GM21360 (cell line): ENCODE measurements around the gene TBC1D5.

ENCODE experiments used
- ATAC-seq: cut with Tn5 transposase; IDR thresholded peaks from one replicate; pipeline ENCODE4 v1.9.1; 2021; ENCODE audit warnings: mild to moderate bottlenecking, moderate library complexity; ENCODE audit not compliant: unreplicated experiment

Gene TBC1D5

DNA sequence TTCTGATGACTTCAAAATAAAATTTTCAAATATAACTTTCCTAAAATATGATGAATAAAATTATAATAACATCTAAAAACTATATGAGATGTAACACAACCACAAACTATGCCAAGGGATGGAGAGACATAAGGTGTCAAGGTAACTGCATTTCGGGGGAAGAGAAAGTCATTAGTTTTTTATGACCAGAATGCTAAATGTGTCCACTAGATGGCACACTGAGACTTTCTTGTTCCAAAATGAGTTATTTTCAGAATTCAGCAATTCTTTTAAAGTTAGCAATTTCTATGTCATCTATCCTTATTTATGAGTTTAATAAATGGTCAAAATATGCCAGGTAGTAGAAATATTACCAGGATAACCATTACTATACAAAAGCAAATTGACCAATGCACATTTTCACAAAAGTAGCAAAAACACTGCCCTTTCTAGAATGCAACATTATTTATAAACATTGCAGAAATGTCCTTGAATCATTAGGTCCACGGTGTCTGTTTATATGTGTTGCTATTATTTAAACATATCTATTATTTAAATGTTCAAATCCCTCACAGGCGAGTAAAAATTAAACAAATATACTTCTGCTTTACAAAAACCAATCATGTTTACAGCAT lies 483.5 kb downstream of the TBC1D5 start:
- no peak for ATAC-seq

DNA sequence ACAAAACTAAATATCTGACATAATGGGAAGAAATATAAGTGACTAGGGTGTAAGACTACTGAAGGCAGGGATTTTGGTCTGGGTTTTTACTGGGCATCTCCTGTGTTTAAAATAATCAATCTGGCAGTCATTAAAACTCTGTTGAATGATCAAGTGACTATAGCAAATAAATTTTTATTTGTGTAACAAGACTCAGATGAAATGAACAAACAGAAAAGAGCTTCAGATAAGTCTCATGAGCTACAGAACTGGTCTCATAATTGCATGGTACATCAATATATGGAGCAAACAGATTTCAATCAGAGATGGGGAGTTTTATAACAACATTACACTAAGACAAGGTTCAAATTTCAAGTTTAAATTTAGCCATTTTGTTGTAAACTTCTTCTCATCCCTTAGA lies 485.2 kb downstream of the TBC1D5 start:
- no peak for ATAC-seq

DNA sequence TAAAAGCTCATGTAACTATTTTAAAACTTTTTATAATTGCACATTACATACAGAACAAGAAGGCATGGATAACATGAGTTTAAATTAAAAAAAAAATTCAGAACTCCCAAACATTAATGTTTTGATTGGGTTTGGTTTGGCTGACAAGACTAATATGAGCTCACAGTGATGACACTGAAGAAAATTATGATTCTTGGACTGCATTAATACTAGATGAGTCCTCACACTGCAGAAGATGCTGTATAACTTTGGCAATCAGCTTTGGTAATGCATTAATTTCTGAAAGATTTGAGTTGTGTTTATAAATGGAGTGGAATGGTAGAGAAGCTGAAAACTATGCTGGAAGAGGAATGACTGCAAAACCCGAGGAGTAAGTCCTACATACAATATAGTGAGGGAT lies 498.8 kb downstream of the TBC1D5 start:
- ATAC-seq: no peak

DNA sequence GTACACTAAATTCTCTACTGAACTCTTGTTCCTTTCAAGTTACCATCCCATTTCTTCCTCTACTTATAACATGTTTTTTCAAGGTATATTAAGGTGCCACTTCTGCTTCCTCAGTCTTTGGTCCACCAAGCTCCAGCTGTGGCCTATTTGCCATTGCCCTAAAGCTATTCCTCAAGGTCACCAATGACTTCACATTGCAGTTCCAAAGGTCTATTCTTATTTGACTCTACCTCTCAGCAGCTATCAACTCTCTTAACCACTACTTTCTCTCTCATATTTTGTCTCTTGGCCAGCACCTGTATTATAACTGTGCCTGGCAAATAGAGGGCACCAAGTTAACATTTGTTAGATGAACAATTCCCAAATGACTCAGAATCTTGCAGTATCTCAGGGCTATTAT lies 503.0 kb downstream of the TBC1D5 start:
- no peak for ATAC-seq

DNA sequence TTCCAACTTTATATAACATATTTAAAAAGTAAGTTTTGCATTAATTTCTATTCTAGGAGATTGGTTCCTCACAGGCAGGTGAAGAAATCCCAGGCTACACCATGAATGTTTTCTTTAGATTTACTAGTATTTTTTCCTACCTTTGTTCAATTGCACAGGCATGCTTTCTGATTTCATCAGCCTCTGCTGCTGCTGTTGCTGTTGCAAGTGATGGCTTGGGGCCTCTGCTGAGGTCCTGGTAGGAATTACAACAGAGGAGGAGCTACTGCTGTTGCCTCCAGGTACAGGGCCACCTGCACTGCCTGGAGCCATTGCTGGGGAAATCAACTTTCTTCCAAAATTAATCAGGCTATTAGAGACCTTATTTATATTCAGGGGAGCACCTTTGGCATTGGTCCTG lies 504.4 kb downstream of the TBC1D5 start:
- ATAC-seq: no peak

DNA sequence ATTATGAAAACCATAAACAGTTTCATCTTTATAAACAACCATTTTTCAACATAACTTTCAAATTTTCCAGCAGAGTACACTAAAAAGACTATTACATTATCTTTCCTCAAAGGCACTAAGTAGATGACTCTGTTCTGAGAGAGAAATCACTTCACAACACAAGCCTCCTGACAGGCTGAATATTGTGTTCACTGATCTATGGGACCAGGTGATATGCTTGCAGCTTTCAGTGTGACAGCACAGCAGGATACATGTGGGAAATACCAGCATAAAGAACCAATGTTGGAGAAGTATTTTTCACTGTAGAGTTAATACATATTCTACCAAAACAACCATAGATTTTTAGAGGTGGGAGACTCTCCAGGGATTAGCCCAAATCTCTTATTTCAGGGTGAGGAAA lies 507.1 kb downstream of the TBC1D5 start:
- no peak for ATAC-seq

DNA sequence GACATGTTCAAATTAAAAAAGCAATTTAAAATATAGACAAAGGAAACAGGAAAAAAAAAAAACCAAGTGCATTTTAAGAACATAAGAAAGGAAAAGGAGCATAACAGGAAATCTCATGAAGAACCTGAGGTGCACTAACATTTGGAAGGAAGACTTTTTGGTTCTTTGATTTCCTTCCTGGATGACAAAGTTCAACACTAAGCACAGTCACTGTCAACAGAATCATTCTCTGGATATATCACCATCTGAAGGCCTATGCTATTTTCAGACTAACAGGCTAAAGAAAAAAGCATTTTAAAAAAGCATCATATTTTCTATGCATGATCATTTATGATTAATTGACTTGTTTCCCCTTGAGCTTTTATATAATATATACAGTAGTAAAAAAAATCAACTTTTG lies 508.0 kb downstream of the TBC1D5 start:
- no peak for ATAC-seq

DNA sequence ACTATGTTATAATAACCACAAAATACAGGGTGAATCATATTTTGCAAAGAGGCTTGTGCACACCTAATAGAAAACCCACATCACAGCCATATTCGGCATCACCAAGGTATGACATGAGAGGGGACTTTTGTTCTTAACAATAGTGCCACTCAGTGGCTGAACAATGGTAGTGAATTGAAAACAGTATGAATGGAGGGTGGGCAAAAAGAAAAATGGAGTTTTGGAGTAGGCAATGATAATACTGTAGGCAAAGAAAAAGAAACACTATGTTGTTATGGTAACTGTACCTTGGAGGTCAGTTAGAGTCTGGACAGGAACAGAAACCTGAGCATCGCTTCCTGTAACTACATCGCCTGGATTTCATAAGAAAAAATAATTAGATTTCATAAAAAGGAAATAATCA lies 509.0 kb downstream of the TBC1D5 start:
- ATAC-seq: peak; percentile 85

DNA sequence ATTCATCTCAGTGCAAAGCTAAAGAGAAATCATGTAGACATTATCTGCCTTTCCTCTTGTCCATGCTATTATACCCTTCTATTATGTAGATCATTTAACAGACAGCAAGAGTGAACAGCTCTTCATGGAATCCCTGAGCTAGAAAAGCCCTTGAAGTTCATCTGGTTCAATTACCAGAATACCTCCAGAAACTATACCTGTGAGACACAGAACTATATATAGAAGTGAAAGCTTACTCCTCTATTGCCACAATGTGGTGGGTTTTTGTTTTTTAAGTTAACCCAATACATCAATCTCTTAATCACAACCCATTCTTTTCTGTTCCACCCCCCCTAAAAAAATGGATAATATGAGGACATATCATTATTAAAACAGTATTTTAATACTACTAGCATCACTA lies 510.0 kb downstream of the TBC1D5 start:
- no peak for ATAC-seq

DNA sequence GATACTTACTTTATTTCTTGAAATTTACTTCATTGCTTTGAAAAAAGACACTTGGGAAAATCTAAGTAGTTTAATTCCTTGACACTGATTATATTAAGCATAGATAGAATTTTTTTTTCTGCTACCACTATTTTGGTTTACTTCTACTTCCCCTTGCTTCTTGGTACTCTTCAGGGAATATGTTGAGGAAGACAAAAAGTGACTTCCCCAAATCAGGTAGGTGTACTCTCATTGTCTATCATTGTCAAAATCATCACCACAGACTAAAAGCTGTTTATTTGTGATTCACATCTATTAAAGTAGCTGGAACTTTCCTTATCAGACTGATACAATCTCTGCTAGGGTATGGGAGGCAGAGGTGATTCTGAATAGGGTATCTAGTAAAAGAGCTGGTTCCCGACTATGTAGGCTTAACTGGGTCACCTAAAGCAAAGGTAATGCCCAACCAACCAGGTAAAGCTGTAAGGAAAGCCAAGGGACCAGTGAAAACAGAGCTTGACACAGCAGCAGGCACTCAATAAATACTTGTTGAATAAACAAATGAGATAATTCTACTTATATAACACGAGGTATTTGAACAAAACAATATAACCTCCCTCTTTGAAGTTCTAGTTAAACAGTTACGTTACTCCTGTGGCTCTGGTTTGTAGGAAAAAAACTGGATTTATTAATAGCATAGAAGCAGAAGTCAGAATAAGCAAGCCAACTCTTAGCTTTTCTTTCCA lies 510.7 kb downstream of the TBC1D5 start:
- ATAC-seq: no peak

DNA sequence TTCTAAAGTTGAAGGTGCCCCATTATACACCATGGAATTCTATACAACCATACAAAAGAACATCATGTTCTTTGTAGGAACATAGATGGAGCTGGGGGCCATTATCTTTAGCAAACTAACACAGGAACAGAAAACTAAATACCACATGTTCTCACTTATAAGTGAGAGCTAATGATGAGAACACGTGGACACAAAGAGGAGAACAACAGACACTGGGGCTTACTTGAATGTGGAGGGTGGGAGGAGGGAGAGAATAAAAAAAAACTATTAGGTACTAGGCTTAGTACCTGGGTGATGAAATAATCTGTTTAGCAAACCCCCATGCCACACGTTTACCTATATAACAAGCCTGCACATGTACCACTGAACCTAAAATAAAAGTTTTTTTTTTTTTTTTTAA lies 515.0 kb downstream of the TBC1D5 start:
- ATAC-seq: no peak

DNA sequence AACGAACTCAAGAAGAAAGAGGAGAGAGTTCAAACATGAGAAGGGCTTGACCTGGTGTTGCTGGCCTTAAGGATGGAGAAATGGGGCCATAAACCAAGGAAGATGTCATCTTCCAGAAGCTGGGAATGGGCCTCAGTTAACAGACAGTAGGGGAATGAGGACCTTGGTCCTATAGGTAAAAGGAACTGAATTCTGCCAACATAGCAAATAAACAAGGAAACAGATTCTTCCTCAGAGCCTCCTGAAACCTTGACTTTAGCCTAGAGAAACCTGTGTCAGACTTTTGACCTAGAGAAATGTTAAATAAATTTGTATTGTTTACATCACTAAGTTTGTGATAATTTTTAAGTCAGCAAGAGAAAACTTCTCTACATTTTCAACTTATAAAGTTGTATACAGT lies 520.9 kb downstream of the TBC1D5 start:
- no peak for ATAC-seq

DNA sequence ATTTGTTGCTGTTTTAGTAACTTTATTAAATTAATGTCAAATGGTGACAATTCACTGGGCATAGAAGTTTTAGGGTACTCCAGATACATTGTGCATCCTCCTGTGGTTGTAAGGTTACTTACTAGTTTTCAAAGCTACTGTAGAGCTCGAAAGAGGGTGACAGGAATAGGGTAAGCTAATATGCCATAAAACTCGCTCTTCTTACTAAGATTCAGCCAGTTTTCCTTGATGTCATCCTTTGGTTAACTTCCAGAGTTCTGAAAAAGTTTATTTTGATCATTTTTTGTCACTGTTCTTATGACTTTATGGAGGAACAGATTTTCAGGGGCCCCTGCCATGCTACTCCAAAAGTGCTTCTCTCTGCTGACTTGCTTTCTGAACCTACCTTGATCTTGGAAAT lies 522.8 kb downstream of the TBC1D5 start:
- no peak for ATAC-seq

DNA sequence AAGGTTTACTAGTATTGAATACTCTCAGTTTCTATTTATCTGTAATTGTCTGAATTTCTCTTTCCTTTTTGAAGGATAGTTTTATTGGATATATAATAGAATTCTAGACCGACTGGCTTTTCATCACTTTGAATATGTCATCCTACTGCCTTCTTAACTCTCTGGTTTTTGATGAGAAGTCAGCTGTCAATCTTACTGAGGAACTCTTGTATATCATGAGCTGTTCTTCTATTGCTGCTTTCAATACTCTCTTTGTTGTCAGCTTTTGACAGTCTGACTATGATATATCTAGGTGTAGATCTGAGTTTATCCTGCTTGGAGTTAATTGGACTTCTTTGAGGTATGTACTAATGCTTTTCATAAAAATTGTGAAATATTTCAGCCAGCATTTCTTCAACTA lies 523.8 kb downstream of the TBC1D5 start:
- no peak for ATAC-seq

DNA sequence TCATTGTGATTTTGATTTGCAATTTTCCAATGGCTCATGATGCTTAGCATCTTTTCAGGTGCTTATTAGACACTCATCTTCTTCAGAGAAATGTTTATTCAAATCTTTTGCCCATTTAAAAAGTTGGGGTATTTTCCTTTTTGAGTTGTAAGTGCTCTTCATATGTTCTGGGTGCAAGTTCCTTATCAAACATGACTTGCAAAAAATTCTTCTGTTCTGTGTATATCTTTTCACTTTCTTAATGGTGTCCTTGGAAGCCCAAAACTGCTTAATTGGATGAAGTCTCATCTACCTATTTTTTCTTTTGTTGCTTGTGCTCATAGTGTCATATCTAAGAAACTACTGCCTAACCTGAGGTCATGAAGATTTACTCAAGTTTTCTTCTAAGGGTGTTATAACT lies 524.8 kb downstream of the TBC1D5 start:
- ATAC-seq: no peak

DNA sequence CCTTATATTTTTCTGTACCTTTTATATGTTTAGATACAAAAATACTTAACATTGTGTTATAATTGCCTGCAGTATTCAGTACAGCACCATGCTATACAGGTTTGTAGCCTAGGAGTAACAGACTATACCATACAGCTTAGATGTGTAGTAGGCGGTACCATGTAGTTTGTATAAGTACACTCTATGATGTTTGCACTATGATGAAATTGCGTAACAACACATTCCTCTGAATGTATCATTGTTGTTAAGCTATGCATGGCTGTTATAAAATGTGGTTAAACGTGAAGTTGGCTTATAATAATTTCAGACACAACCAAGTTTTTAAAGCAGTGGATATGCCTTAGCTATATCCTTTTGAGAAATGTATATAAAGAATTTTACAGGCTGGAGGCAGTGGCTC lies 529.3 kb downstream of the TBC1D5 start:
- no peak for ATAC-seq

DNA sequence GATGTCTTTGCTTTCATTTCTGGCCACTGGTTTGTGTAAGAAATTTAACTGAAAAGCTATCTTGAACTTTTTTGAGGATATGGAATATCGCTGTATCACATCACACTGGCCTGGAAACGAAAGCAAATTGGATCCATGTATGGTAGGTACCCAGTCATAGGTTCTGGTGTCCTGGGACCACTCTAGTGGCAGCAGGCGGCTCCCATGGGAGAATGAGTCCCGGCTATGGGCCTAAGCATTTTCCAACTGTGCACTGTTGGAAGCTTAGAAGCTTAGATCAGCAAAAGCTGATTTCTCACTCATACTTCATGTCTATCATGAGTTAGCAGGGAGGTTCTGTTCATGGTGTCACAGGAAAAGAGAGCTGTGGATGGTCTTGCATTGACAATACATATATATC lies 534.5 kb downstream of the TBC1D5 start:
- no peak for ATAC-seq

DNA sequence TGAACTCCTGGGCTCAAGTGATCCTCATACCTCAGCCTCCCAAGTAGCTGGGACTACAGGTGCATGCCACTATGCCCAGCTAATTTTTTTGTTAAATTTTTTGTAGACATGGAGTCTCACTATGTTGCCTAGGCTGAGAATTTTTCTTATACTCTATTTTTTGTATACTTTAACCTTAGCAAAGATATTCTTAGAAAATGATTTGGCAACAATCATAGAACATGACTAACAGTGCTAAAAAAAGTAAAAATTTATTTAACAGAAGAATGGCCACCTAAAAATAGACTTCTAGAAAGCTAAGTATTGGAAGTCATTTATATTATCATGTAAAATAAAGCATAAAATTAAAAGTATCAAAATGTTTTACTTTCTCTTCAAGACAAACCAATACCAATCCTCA lies 535.4 kb downstream of the TBC1D5 start:
- ATAC-seq: no peak

DNA sequence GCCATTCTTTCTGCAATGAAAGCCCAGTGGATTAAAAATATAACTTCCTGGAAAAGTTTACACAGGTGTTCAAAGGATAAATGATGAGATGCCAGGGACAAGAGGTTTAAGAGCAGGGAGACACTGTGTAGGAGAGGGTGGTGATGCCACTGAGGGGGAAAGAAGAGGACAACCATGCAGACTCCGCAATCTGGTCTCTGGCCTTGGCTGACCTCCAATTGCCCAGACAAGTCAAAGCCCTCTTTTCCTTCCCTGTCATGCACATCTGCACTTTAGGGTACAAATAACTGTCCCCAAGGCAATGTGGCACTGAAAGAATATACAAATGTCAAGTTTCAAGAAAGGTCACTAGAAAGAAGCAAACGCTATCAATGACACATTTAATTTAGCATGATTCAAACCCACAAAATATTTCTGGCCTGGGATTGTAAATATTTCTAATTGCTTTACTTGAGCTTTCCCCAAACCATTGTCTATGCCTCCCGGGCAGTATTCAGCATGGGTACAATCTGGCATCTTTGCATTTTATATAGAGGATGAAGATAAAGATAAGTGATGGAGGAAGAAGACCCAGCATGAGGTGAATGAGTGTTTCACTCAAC lies 538.3 kb downstream of the TBC1D5 start:
- ATAC-seq: no peak

DNA sequence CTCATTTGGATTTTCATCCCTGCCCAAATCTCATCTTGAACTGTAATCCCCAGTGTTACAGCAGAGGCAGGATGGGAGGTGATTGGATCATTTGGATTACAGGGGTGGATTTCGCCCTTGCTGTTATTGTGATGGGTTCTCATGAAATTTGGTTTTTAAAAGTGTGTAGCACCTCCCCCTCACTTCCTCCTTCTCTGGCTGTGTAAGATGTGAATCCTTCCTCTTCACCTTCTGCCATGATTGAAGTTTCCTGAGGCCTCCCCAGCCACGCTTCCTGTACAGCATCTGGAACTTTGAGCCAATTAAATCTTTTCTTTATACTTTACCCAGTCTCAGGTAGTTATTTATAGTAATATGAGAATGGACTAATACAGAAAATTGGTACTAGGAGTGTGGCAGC lies 540.9 kb downstream of the TBC1D5 start:
- no peak for ATAC-seq

DNA sequence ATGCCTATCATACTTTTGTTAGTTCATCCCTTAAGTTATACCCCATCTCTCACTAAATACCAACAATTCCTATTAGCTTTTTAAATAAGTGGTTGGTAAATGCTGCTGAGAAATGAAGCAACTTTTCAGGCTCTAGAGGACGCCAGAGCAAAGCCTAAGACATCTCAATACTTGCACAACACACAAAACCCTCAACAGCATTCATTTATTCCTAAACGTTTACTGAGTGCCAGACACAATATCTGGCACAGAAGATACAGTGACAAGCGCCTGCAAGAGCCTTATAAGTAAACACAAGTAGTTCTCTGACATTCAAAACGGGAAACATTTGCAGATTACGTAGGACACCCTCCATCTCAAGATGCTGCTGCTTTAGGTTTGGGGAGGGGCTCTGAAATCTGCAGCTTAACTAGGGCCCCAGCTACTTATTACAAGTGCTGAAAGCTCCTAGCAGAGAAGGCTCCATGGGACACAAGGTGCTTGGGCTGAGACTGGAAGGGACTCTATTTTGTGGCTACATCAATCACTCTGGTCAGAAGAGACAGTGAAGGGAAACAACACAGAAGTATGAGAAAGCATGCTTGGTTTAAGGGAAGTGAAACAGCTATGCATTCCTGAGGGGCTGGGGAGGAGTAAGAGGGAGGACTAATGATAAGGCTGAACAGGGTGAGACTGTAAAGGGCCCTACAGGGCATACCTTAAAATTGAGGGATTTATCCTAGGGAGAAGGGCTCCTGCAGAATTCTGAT lies 546.4 kb downstream of the TBC1D5 start:
- ATAC-seq: peak; percentile 88

DNA sequence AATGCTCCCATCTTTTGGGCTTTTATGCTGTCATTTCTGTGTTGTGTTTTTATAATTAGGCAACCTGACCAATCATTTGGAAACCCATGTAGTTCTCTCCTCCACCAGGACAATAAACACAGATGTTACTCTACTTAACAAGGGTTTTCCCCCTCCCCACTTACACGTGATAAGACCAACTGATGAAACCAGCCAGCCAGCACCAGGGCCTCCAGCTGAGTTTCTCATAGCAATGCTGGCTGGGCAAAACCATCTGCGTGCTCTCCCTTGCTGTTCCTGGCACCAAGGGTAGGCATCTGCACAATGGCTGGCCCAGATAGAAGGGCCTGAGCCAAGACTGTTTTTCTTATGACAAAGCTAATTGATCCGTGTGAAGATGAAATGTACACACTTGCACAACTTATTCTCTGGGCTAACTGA lies 547.2 kb downstream of the TBC1D5 start:
- ATAC-seq: peak; percentile 87
